ENCODE results near the gene MYH10.

- no peak for TF ChIP-seq CTCF (IDR thresholded peaks at IDR 0.05)
- no peak for TF ChIP-seq EP300 (IDR thresholded peaks at IDR 0.05)
- no peak for TF ChIP-seq POLR2A (IDR thresholded peaks at IDR 0.05)
Measured at GRCh38 chr17:8650119-8650499, 19.6 kb upstream of the MYH10 start.

All from ovary (tissue), 3 donors.